Posterior vena cava (tissue), 2 donors: Measurements from ENCODE around the gene MAGOH. TPM values are rescaled to one million over a fixed set of nuclear protein-coding genes. Genes with fewer than 3 reads are reported as not detected.
"Not testable (repeated sequence)": the region's sequence is repeated elsewhere in the genome, so short reads cannot be mapped to it uniquely, and the experiment has no call there.

Experiments
- DNase-seq: peaks from one replicate; pipeline ENCODE4 v3.0.0-alpha.2; 2020; ENCODE audit warnings: low spot score
- intact Hi-C, 2 donors: fragments of 100-400 bp; cut with DNase I; formaldehyde crosslinking; loops; one replicate each; pipeline versions ENCODE4 v1.14.1 to v1.14.2; 2022 to 2023
- total RNA-seq, 2 donors: library from RNA; stranded (reverse); fragmentation: NEBNext Ultra II Directional; extraction: Animal tissue kit (Norgen Biotek cat#: 25700); gene quantifications; one replicate each; pipeline ENCODE4 v1.2.1, GENCODE V29; 2021
- donor health status: DM: yes; HTN: yes; CAD: no.
- donor health status: DM: yes; HTN: yes; CAD: no.

MAGOH gene
- total RNA-seq, 2 donors from 2014 or later = 24.0 to 32.2 TPM

- no peak for DNase-seq
- intact Hi-C loops = no loop called here
Measured at GRCh38 chr1:53246261-53247134, 8.2 kb upstream of the MAGOH start.

- intact Hi-C loops = no loop called here
- DNase-seq = no peak
Measured at GRCh38 chr1:53244141-53244540, 5.8 kb upstream of the MAGOH start.

- intact Hi-C loops = no loop called here
- no peak for DNase-seq
Measured at GRCh38 chr1:53242381-53242780, 4.1 kb upstream of the MAGOH start.

DNA sequence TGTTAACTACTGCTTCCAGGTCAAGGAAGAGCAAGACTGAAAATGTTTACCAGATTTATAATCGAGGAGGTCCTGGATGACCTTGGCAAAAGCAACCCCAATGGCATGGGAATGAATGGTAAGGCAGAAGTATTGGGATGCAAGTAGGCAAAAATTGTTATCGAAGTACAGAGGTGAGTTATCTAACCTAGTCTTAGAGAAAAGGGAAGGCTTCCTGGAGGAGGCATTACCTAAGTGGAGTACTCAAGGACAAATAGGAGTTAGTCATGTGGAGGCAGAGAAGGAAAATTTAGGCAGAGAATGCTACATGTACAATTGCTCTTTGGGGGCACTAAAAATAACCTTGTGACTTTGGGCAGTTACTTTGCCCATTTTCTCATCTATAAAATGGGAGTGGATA is 3.5 kb upstream of the MAGOH start:
- intact Hi-C loops = no loop called here
- no peak for DNase-seq

DNA sequence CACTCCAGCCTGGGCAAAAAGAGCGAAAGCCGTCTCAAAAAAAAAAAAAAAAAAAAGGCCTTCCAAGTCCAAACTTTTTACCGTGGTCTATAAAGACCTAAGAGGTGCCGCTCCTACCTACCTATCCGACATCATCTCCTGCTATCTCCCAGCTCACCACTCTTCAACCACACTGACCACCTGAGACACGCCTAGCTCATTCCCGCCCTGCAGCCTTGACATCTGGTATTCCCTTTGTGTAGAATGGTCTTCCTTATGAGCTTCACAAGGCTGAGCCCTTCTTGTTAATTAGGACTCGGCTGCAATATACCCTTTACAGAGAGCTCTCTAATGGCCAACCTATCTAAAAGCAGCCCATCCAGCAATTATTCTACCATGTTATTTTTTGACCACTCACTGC is 680 bp downstream of the MAGOH start:
- no peak for DNase-seq
- intact Hi-C loops = loop anchor here in 1 of 2 donors (5.0 kb wide), 1 partner anchor 1320 kb away; no protein-coding TSS in a partner anchor

DNA sequence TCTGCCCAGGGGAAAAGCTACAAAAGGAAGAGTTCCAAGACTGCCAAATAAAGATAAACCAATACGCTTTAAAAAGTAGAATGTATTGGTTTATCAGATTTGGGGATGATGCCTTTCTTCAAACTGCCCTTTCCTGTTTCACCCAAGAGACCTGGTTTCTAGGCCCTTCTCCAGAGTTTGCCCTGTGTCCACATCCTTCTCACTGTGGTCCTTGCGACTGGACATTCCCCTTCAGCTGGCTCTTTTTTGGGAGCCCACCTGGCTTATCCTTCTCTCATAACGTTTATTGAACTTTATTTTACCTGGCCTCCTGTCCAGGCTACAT is 17.4 kb downstream of the MAGOH start:
- no peak for DNase-seq
- intact Hi-C loops = no loop called here

DNA sequence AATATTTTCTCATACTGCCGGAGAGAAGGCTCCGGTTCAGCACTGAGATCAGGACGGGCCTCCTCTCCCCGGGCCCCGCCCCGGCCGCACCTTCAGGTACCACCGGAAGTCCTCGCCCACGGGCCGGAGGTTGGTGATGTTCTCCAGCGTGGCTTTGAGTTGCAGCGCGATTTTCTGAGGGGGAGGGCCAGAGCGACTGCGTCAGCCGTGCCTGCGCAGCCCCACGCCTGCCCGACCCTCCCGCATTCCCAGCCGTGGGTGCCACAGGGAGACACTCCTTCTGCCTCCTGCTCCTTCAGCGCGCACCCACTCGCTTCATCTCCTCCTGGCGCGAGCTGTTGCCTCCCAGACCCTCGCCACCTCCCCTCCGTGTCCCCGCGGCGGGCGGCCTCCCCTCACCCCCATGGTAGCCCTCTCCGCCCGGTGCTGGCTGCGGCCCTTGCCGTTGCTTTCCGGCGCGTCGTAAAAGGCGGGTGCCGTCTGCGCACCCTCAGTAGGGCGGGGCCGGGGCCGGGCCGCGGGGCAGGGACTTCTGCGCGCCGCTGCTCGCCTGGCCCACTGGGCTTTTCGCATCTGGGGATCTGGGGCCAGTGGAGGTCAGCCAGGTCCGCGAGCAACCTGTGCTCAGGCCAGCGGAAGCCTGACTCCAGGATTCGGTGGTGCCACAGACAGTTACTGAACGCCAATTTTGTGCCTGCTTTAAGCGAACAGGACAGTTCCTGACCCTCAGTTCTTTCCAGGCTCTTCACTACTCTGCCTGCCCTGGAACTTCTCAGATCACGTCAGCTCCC is 18.0 kb downstream of the MAGOH start, which contains the start of gene CZIB:
Gene CZIB, minus strand, starts transcription at position 464 of the 791 bp plus-strand sequence. Its CDS starts 59 bp downstream, at position 405.
- intact Hi-C loops = no loop called here
- peak; percentile 99 for DNase-seq

- intact Hi-C loops = no loop called here
- no peak for DNase-seq
Measured at GRCh38 chr1:53219711-53220110, 18.6 kb downstream of the MAGOH start.

- intact Hi-C loops = no loop called here
Measured at GRCh38 chr1:53218201-53218600, 20.1 kb downstream of the MAGOH start.

DNA sequence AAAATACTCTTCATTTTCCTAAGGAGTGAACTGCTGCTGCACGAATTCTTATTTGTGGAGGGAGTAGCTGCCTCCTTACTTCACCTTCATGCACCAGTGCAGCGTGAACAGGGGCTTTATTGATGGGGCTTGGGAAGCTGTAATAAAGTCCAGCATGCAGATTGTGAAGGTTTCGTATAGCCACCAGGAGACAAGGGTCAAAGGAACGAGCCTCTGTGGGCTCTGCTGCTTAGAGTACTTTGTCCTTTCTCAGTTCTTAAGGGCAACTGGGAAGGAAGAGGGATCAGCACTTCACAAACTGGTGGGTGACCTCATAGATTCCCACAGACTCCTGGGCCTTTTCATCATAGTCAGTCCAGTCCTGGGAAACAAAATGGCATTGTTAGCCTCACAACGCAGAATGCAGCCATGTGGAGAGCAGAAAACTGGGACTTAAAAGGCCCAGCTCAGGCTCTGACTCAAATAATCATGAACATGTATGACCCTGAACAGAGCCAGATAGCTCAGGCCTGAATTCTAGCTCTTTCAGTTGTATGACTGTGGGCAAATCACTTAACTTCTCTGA is 23.9 kb downstream of the MAGOH start:
- no peak for DNase-seq
- intact Hi-C loops = no loop called here

More at GRCh38 chr1:53218201-53218600, 20.1 kb downstream of the MAGOH start:
- DNase-seq = no peak

DNA sequence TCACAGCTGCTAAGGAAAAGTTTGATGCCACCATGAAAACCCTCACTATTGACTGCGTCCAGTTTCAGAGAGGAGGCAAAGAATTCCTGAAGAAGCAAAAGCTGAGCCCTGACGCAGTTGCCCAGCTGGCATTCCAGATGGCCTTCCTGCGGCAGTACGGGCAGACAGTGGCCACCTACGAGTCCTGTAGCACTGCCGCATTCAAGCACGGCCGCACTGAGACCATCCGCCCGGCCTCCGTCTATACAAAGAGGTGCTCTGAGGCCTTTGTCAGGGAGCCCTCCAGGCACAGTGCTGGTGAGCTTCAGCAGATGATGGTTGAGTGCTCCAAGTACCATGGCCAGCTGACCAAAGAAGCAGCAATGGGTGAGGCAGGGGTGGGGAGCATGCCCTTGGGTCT is 27.4 kb downstream of the MAGOH start:
- intact Hi-C loops = no loop called here
- DNase-seq = no peak

DNA sequence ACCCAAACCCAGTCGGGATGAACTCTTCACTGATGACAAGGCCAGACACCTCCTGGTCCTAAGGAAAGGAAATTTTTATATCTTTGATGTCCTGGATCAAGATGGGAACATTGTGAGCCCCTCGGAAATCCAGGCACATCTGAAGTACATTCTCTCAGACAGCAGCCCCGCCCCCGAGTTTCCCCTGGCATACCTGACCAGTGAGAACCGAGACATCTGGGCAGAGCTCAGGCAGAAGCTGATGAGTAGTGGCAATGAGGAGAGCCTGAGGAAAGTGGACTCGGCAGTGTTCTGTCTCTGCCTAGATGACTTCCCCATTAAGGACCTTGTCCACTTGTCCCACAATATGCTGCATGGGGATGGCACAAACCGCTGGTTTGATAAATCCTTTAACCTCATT is 28.0 kb downstream of the MAGOH start:
- intact Hi-C loops = no loop called here
- no peak for DNase-seq

DNA sequence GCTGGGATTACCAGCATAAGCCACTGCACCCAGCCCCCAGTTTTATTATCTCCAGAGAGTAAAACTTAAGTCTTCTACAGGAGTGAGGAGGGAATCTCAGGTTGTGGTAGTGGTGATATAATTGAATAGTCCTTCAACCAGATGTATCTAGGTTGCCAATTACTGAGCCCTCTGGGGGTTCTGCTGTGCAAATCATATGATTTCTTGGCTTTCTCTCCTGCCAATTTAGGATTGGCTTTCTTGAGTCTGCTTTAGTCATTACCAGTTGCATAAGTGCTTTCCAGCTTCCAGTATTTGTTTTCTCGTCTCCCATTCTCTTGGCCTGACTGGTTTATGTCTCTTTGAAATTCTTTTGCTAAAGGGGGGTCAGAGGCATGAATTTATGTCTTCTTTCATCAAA is 30.6 kb downstream of the MAGOH start:
- intact Hi-C loops = no loop called here

DNA sequence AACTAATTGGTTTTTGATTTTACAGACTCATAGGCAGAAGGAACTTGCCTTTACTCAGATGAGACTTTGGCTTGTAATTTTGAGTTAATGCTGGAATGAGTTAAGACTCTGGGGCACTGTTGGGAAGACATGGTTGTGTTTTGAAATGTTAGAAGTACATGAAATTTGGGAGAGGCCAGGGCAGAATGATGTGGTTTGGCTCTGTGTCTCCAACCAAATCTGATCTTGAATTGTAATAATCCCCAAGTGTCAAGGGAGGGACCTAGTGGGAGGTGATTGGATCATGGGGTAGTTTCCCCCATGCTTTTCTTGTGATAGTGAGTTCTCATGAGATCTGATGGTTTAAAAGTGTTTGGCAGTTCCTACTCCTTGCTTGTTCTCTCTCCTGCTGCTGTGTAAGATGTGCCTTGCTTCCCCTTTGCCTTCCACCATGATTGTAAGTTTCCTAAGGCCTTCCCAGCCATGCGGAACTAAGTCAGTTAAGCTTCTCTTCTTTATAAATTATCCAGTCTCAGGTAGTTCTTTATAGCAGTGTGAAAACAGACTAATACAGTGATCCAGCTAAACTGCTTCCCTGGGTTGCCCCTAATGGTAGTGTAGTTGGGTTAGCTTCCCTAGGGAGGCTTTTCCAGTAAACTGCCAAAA is 31.5 kb downstream of the MAGOH start:
- DNase-seq = no peak
- intact Hi-C loops = no loop called here

More for the DNA sequence above, 30.6 kb downstream of the MAGOH start:
- DNase-seq = no peak

DNA sequence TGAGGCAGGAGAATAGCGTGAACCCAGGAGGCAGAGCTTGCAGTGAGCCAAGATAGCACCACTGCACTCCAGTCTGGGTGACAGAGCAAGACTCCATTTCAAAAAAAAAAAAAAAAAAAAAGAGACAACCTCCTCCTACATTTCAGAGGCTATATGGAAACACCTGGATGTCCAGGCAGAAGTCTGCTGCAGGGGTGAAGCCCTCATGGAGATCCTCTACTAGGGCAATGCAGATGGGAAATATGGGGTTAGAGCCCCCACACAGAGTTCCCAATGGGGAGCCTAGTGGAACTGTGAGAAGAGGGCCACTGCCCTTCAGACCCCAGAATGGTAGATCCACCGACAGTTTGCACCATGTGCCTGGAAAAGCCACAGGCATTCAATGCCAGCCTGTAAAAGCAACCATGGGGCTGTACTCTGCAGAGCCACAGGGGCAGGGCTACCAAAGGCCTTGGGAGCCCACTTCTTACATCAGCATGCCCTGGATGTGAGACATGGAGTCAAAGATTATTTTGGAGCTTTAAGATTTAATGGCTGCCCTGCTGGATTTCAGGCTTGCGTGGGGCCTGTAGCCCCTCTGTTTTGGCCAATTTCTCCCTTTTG is 32.1 kb downstream of the MAGOH start:
- DNase-seq, intact Hi-C loops: not testable (repeated sequence)

DNA sequence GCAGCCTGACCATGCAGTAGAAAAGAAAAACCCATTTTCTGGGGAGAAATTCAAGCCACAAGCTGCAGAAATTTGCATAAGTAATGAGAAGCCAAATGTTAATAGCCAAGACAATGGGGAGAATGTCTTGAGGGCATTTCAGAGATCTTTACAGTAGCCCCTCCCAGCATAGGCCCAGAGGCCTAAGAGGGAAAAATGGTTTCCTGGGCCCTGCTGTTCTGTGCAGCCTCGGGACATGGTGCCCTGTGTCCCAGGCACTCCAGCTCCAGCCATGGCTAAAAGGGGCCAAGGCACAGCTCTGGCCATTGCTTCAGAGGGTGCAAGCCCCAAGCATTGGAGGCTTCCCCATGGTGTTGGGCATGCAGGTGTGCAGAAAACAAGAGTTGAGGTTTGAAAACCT is 32.8 kb downstream of the MAGOH start:
- DNase-seq, intact Hi-C loops: not testable (repeated sequence)

- intact Hi-C loops = no loop called here
- DNase-seq = no peak
Measured at GRCh38 chr1:53203466-53203865, 34.9 kb downstream of the MAGOH start.

DNA sequence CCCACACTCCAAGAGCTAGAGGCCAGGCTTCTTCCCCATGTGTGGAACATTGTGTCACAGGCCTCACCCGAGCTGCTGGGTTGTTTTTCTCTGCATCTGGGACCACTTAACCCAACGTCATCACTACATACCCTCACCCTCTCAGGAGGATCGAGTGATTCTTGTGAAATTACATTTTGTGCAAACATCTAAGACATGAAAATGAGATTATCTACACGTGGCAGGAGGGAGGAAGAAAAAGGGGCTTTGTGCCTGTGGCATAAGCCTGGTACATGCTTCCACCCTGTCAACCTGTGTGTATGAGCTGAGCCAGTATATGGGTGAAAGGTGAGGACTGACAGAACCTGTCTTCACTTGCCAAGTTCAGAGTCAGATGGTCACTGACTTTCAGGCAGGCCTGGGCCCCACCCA is 40.1 kb downstream of the MAGOH start:
- intact Hi-C loops = loop anchor here in 1 of 2 donors (10.0 kb wide), 1 partner anchor 273 kb away; the partner anchor contains the start of genes ECHDC2 and SCP2
- no peak for DNase-seq
